ENCODE data around the gene PROKR1.
A peak's percentile ranks its signal among the peaks of the same experiment; 100 is the strongest.

The PROKR1 gene

DNA sequence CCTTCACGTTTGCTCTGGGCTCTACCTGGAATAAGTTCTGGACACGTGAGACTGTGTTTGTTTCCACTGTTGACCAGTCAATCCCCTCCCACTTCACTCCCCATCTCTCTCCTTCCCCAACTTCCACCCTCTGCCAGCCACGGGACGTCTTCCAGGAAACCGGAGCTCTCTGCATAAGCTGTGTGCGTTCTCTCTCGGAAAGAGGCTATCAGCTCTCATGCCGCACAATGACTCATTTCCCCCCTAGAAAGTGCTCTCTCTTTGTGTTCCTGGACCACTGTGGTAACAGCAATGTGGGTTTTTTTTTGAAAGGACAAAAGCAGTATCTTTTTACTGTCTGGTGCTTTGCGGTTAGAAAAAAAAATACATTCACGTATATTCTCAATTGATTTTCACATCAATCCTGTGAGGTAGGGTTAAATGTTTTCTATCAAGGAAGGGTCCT lies 10.2 kb downstream of the PROKR1 start:
- Histone ChIP-seq H3K4me1 (ENCODE audit: low read length) (peaks cover 8% of the 10 kb centered on the region; the same call in 1 of the 2 replicates), H3K4me2 (ENCODE audit: low read length) (peak overlapping the region; percentile 39), H3K4me3 (ENCODE audit: low read length) (peak overlapping the region; percentile 14; the same call in 1 of the 2 replicates), H3K79me2 (ENCODE audit: low read length) (no peaks in the 10 kb centered on the region), H4K20me1 (ENCODE audit: insufficient read depth, low read length) (no peaks in the 10 kb centered on the region), H2AFZ (ENCODE audit: low read depth, low read length) (no peak overlapping the region), H3K9me3 (ENCODE audit: insufficient read depth, low read length) (no peaks in the 10 kb centered on the region), H3K27ac (ENCODE audit: low read length) (no peak overlapping the region), H3K27me3 (ENCODE audit: low read depth, low read length) (no peaks in the 10 kb centered on the region), H3K9ac (ENCODE audit: low read length) (no peak overlapping the region), H3K36me3 (replicated peaks; ENCODE audit: low read depth, low read length) (no peaks in the 10 kb centered on the region)
- TF ChIP-seq EZH2phosphoT487 (IDR thresholded peaks at IDR 0.05; ENCODE audit: low read depth), result no peak

DNA sequence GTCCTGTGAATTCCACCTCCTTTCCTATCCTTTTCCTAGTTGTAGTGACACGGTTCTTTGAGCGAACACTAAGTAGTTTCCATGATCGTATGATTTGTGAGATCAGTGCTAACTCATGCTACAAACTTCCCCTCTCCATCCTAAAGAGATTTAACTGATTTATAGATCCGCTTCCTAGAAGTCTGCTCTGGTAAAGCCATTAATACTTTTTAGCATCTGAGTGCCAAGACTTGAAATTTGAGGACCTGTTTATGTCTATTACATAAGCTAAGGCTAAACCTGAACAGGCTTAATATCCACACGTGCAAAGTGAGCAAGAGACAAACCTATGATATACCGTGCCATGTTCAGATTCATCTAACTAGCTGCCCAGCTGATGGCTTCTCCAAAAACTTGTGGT lies 14.9 kb downstream of the PROKR1 start:
- Histone ChIP-seq H2AFZ (ENCODE audit: low read depth, low read length) (no peak overlapping the region), H3K9me3 (ENCODE audit: insufficient read depth, low read length) (no peaks in the 10 kb centered on the region), H3K4me2 (ENCODE audit: low read length) (no peak overlapping the region), H3K79me2 (ENCODE audit: low read length) (no peaks in the 10 kb centered on the region), H3K4me3 (ENCODE audit: low read length) (no peak overlapping the region), H3K27me3 (ENCODE audit: low read depth, low read length) (no peaks in the 10 kb centered on the region), H4K20me1 (ENCODE audit: insufficient read depth, low read length) (no peaks in the 10 kb centered on the region), H3K9ac (ENCODE audit: low read length) (no peak overlapping the region), H3K27ac (ENCODE audit: low read length) (no peak overlapping the region), H3K4me1 (ENCODE audit: low read length) (peaks cover 22% of the 10 kb centered on the region), H3K36me3 (replicated peaks; ENCODE audit: low read depth, low read length) (no peaks in the 10 kb centered on the region)
- no peak for TF ChIP-seq EZH2phosphoT487 (IDR thresholded peaks at IDR 0.05; ENCODE audit: low read depth)
- TF ChIP-seq, protein P1, sequence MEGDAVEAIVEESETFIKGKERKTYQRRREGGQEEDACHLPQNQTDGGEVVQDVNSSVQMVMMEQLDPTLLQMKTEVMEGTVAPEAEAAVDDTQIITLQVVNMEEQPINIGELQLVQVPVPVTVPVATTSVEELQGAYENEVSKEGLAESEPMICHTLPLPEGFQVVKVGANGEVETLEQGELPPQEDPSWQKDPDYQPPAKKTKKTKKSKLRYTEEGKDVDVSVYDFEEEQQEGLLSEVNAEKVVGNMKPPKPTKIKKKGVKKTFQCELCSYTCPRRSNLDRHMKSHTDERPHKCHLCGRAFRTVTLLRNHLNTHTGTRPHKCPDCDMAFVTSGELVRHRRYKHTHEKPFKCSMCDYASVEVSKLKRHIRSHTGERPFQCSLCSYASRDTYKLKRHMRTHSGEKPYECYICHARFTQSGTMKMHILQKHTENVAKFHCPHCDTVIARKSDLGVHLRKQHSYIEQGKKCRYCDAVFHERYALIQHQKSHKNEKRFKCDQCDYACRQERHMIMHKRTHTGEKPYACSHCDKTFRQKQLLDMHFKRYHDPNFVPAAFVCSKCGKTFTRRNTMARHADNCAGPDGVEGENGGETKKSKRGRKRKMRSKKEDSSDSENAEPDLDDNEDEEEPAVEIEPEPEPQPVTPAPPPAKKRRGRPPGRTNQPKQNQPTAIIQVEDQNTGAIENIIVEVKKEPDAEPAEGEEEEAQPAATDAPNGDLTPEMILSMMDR (IDR thresholded peaks at IDR 0.05; ENCODE audit: low read depth, low read length), result no peak

DNA sequence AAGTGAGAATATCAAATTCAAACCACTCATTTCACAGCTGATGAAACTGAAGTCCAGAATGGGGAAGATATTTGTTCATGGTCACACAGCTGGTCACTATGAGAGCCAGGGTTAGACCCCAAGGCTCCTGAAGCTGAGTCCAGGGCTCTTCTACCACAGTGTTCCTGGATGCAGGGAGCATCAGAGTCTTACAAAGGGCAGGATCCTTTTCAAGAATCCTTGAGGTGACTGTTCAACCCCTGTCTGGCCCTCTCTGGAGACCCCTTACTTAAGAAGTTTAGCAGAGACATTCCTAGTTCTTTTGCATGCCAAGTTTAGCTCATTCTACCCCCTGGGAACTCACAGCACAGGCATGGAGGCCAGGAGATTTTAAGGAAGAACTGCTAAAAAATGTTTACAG lies 15.7 kb downstream of the PROKR1 start:
- Histone ChIP-seq H3K9ac (ENCODE audit: low read length) (no peak overlapping the region), H3K4me2 (ENCODE audit: low read length) (no peak overlapping the region), H3K4me1 (ENCODE audit: low read length) (peaks cover 22% of the 10 kb centered on the region), H3K27me3 (ENCODE audit: low read depth, low read length) (no peaks in the 10 kb centered on the region), H3K27ac (ENCODE audit: low read length) (no peak overlapping the region), H3K9me3 (ENCODE audit: insufficient read depth, low read length) (no peaks in the 10 kb centered on the region), H3K4me3 (ENCODE audit: low read length) (no peak overlapping the region), H3K36me3 (replicated peaks; ENCODE audit: low read depth, low read length) (no peaks in the 10 kb centered on the region), H3K79me2 (ENCODE audit: low read length) (no peaks in the 10 kb centered on the region), H4K20me1 (ENCODE audit: insufficient read depth, low read length) (no peaks in the 10 kb centered on the region), H2AFZ (ENCODE audit: low read depth, low read length) (no peak overlapping the region)
- TF ChIP-seq EZH2phosphoT487 (IDR thresholded peaks at IDR 0.05; ENCODE audit: low read depth), result no peak
- TF ChIP-seq, protein P1 (IDR thresholded peaks at IDR 0.05; ENCODE audit: low read depth, low read length), result no peak

DNA sequence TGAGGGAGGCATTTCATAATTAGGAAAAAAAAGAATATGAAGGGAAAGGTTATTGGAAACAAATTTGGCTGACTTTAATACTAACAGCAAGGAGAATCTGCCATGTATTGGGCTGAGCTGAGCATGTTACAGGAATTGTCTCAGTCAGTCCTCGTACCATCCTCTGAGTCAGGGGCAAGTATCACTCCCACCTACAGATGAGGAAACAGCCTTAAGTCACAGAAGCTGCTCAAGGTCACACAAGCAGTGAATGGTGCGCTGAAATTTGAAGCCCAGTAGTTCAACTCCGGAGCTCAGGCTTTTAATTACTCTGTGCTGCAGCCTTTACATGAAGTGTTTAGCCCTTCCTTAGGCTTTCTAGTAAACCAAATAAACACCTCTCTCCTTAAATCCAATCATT lies 17.3 kb downstream of the PROKR1 start:
- no peaks in the 10 kb centered on the region for H3K27me3 ChIP-seq (ENCODE audit: low read depth, low read length)
- no peaks in the 10 kb centered on the region for H3K79me2 ChIP-seq (ENCODE audit: low read length)
- no peaks in the 10 kb centered on the region for H4K20me1 ChIP-seq (ENCODE audit: insufficient read depth, low read length)
- H3K27ac ChIP-seq (ENCODE audit: low read length), result no peak overlapping the region
- no peak for TF ChIP-seq EZH2phosphoT487 (IDR thresholded peaks at IDR 0.05; ENCODE audit: low read depth)
- no peak overlapping the region for H3K4me3 ChIP-seq (ENCODE audit: low read length)
- H3K4me2 ChIP-seq (ENCODE audit: low read length), result no peak overlapping the region
- H2AFZ ChIP-seq (ENCODE audit: low read depth, low read length), result no peak overlapping the region
- no peak overlapping the region for H3K9ac ChIP-seq (ENCODE audit: low read length)
- peaks cover 22% of the 10 kb centered on the region for H3K4me1 ChIP-seq (ENCODE audit: low read length)
- H3K36me3 ChIP-seq (replicated peaks; ENCODE audit: low read depth, low read length), result no peaks in the 10 kb centered on the region
- H3K9me3 ChIP-seq (ENCODE audit: insufficient read depth, low read length), result no peaks in the 10 kb centered on the region

DNA sequence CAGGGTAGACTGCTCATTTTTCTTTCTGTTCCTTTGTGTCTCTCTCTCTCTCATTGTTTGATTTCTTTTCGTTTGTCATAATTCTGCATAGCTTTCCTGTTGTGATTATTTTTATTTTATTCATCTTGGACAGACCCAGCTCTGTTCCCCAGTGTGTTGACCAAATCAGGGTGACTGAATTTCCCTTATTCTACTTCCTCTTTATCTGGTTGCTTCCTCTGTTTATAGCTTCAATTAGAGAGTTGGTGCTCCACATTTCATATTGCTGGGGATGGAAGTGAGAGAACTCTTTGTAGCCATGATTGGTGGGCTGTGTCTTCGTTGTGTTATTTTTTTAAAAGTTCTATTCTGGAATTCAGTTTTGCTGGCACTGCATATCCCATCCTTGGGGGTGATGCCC lies 19.1 kb downstream of the PROKR1 start:
- H3K27ac ChIP-seq (ENCODE audit: low read length), result peak overlapping the region; percentile 4; the same call in 1 of the 2 replicates
- no peaks in the 10 kb centered on the region for H3K36me3 ChIP-seq (replicated peaks; ENCODE audit: low read depth, low read length)
- 0 out of 2 replicates have a peak overlapping the region, but pooled peaks have one; percentile 18 for H2AFZ ChIP-seq (ENCODE audit: low read depth, low read length)
- H4K20me1 ChIP-seq (ENCODE audit: insufficient read depth, low read length), result no peaks in the 10 kb centered on the region
- no peaks in the 10 kb centered on the region for H3K9me3 ChIP-seq (ENCODE audit: insufficient read depth, low read length)
- H3K27me3 ChIP-seq (ENCODE audit: low read depth, low read length), result no peaks in the 10 kb centered on the region
- TF ChIP-seq, protein P1 (IDR thresholded peaks at IDR 0.05; ENCODE audit: low read depth, low read length), result no peak
- no peak for TF ChIP-seq EZH2phosphoT487 (IDR thresholded peaks at IDR 0.05; ENCODE audit: low read depth)
- no peaks in the 10 kb centered on the region for H3K79me2 ChIP-seq (ENCODE audit: low read length)
- H3K4me2 ChIP-seq (ENCODE audit: low read length), result peak overlapping the region; percentile 52
- H3K9ac ChIP-seq (ENCODE audit: low read length), result peak overlapping the region; percentile 7; the same call in 1 of the 2 replicates
- peaks cover 22% of the 10 kb centered on the region for H3K4me1 ChIP-seq (ENCODE audit: low read length)
- peak overlapping the region; percentile 19; the same call in 1 of the 2 replicates for H3K4me3 ChIP-seq (ENCODE audit: low read length)

Measured in OCI-LY3 (cell line).